GM19455 (cell line): ENCODE measurements around the gene HDGFL2.

Experiments
- ATAC-seq: cut with Tn5 transposase; IDR thresholded peaks from one replicate; pipeline ENCODE4 v1.9.1; 2021; ENCODE audit not compliant: unreplicated experiment

Gene HDGFL2

DNA sequence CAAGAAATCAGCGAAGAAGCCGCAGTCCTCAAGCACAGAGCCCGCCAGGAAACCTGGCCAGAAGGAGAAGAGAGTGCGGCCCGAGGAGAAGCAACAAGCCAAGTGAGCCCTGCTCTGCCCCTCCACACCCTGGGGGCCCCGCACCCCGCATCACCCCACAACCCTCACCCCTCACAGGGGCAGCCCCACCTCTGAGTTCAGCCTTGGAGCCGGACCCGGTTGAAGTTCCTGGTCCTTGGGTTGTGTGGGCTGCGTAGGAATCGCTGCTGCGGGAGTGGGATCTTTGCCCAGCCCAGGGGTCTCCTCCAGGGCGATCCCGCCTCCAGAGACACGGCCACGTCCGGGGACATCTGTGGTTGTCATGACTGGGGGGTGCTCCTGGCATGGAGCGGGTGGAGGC, 24.2 kb downstream of the HDGFL2 start:
- ATAC-seq = no peak

DNA sequence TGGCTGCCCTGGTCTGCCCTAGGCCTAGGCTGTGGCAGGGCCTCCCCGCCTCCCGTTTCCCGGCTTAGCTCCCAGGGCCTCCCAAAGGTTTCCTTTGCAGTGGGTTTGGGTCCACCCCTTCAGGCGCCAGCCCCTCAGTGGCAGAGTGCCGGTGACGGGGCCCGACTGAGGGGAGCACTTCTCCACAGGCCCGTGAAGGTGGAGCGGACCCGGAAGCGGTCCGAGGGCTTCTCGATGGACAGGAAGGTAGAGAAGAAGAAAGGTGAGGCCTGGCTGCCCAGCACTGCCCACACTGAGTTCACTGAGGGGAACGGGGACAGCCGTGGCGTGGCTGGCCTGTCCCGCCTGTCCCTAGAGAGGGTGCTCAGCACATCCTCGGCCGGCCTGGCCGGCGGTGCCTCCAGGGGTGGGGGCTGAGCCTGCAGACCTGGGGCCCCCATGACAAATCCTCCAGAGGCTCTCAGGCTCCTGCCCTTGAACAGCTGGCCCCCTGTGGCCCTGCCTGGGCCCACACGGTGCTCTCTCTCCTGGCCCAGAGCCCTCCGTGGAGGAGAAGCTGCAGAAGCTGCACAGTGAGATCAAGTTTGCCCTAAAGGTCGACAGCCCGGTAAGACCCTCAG, 25.8 kb downstream of the HDGFL2 start:
- no peak for ATAC-seq

DNA sequence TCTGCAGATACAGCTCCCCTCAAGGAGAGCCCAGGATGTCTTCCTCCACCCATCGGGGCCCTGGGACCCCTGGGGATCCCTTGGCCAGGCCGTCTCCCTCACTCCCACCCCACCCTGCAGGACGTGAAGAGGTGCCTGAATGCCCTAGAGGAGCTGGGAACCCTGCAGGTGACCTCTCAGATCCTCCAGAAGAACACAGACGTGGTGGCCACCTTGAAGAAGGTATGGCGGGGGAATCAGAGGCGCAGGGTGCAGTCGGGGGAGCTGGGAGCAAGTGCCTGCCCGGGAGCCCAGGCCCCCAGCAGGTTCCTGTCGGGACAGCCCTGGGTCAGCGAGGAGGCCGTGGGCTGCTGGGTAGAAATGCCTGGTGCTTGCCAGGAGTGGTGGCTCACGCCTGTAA, 26.6 kb downstream of the HDGFL2 start:
- no peak for ATAC-seq

DNA sequence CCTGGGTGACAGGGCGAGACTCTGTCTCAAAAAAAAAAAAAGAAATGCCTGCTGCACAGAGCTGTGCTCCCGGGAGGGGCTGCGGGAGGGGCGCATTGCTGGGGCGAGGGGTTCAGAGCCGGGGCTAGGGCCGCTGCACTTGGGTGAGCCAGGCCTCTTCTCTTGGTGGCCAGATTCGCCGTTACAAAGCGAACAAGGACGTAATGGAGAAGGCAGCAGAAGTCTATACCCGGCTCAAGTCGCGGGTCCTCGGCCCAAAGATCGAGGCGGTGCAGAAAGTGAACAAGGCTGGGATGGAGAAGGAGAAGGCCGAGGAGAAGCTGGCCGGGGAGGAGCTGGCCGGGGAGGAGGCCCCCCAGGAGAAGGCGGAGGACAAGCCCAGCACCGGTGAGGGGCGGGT, 27.2 kb downstream of the HDGFL2 start:
- ATAC-seq = no peak

DNA sequence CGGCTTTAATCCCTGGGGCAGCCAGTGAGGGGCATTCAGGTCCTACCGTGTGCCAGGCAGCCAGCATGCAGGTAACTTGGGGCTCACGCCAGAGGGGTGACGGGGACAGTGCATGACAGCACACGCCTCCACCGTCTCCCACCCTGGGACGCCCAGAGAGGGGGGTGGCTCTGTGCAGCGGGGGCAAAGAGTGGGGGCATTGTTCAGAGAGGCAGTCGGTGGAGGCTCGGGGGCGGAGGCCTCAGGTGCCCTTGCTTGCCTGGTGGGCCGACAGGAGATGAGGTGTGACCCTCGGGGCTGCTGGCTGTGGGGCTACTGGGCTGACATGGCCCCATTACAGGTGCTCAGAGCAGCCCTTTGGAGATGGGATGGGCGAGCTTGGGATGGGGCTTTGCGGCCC, 27.8 kb downstream of the HDGFL2 start:
- ATAC-seq = no peak

DNA sequence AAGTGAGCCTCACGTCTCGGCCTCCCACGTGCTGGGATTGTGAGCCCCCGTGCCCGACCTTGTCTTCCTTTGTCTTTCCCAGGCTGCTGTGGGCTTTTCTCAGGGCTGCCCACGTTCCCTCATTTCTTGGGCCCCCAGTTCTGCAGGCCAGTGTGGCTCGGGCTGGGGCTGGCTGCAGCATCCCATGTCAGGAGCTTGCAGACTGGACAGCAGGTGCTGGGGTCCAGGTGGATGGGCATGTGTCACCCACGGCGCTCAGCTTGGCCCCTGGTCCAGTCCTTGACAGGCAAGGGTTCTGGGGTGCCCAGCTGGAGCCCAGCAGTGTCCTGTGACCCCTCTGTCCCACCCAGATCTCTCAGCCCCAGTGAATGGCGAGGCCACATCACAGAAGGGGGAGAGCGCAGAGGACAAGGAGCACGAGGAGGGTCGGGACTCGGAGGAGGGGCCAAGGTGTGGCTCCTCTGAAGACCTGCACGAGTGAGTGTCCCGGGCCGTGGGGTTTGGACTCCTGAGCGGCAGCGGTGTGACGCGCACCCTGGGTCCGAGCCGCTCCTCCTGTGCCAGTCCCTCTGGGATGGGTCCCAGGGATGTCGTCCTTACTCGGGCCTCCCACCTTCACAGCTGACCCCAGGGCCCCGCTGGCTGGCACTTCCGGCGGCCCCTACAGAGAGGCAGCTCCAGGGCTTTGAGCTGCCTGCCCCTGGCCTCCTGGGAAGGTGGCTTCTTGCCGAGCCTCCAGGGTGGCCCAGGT, 28.9 kb downstream of the HDGFL2 start:
- ATAC-seq = no peak

DNA sequence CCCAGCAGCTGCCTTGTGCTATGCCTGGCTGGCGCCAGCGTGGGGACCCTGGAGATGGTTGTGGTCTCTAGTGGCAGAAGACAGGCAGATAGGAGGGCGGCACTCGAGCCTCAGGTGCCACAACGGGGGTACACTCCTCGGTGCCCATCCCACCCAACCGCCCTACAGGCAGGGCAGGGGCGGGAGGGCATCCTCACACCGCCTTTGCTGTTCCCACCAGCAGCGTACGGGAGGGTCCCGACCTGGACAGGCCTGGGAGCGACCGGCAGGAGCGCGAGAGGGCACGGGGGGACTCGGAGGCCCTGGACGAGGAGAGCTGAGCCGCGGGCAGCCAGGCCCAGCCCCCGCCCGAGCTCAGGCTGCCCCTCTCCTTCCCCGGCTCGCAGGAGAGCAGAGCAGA, 29.6 kb downstream of the HDGFL2 start:
- ATAC-seq = no peak

DNA sequence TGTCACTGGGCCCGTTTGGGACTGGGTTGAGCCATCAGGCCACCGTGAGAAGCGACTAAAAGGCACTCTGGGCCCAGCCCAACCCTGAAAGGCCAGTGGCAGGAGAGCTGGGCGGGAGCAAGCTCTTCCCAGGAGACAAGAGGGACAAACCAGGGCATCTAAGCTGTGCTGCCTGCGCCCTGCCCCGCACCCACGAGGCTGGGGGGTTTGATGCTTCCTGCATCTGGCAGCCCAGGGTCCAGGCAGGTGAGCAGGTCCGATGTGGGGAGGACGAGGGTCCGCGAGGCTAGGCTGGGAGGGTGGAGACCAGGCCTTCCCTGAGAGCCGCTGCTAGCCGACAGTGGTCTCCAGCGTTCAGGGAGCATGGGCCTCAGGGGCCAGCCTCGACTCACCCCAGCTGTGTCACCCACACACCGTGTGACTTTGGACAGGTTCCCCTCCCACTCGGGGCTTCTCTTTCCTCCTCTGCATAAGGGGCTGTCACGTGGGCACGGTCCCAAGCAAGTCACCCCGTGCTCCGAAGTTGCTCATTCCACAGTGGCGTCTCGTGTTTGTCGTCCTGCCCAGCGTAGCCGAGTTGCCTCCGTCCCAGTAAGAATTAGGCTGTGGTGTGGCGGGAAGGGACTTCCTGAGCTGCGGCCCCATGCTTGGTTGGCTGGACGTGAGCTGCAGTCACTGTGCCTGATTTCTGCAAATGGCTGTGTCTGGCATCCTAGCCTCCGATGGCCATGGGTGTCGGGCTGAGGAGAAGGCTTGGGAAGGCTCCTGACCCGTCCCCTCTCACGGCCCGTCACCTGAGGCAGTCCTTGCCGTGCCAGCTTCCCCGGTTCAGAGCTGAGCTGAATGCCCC, 30.4 kb downstream of the HDGFL2 start:
- ATAC-seq = no peak

DNA sequence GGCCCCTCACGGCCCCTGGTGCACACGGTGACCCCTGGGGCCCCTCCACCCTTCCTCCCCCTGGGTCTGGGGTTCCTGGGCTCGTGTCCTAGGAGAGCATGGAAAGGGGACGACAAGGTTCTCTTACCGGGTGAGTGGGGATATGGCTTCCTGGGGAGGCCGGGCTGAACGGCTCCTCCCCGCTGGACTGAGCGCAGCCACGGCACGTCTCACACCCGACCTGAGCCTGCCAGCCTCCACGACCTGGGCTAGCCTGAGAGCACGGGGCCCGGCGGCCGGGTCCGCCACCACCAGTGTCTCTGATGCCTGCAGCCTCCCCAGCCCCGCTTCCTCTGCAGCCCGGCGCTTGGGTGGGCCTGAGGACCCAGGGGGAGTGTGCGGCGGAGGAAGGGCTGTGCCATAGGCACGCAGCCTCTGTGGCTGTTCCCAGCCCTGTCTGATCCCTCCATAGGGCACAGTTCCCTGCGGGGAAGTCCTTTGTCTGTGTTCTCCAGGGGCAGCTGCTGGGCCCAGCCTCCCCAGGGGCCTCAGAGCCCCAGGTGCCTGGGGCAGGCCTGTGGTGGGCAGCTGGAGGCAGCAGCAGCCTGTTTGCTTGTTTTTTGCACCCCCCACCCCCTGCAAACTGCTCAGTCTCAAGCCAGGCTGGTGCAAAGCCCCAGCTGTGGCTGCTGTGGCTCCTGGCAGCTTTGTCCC, 31.2 kb downstream of the HDGFL2 start:
- no peak for ATAC-seq

DNA sequence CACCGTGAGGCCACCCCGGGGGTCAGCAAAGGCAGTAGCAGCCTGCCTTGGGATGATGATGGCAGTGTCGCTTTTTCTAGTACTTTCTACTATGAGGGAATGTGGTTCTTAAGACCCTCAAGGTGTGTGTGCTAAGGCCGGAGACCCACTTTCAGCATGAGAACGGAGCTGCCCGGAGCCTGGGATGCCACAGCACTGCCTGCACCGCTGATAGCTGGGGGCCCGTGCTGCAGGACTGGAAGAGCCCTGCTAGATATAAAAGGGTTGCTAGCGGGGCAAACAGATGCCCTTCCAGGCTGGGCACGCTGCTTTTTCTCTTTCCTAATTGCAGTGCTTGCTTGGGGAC, 31.7 kb downstream of the HDGFL2 start:
- ATAC-seq = no peak

DNA sequence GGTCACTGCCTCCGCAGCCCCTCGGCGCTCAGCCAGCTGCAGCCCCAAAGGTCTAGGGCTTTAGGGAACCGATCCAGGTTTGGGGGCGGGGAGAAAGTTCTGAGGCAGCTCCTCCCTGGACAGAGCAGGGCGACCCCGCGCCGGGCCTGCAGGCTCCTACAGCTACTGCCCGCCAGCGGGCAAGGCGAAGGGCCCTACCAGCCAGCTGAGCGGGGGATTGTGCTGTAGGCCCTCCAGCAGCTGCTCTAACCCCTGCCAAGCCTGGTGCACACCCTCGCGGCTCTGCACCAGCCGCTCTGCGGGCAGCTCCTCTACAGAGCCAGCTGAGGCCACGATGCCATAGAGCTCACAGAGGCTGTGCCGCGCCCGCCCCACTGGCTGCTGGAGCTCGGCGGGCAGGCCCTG, 32.2 kb downstream of the HDGFL2 start:
- ATAC-seq = no peak

DNA sequence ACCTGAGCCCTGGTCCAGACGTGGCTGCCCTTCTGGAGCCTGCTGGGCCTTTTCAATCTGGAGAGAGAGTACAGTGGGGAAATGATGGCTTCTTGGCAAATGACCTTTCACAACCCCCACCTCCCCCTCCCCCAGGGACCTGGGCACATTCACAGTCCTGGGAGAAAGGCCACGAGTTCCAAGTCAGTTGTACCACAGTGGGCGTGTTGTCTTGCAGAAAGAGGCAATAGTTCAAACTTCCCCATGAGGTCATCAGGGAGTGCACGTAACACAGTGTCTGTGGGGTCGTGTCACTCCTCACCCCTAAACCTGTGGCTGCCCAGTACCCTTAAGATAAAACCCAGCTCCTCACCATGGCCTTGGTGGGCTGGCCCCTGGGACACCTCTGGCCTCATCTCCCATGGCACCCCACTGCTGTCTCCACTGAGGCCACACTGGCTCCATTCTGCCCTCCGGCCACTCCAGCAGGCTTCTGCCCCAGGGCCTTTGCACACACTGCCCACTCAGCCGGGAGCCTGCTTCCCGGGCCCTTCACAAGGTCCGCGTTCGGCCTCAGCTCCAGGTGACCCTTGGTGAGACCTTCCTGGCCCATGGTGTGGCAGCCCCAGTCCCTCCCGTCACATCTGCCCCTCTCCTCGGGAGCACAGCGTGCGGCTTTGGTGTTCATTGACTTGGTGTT, 32.9 kb downstream of the HDGFL2 start:
- ATAC-seq = no peak

DNA sequence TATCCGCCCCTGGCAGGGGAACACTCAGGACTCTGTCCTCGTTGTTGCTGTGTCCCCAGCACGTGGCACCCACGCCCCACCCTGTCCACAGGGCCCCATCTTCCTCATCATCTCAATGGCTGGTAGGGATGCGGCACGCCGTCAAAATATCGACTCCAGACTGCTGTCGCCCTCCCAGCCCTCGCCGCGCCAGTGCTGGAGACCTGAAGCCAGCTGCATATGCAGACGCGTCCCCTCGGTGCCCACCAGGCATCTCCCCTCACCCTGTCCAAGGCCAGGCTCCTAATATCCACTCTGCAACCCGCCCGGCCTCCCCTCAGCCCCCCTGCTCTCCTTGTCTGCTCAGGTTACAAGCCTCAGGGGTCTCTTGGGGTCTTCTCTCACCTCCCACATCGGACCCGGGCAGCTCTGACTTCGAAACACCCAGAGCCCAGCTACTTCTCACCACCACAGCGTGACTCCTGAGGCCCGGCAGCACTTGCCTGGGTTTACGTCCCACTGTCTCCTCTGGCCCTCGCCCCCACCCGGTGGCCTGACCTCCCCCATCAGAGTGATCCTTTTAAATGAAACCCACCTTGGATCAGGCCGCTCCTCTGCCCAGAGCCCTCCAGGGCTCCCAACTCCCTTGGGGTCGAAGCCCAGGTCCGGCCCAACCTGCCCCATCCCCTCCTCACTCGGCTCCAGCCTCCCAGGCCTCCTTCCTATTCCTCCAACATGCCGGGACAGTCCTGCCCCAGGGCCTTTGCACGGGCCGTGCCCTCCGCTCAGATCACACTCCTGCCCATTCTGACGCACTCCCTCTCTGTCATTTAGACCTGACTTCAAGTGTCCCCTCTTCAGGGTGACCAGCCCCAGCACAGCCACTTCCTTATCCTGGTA, 33.7 kb downstream of the HDGFL2 start:
- no peak for ATAC-seq

DNA sequence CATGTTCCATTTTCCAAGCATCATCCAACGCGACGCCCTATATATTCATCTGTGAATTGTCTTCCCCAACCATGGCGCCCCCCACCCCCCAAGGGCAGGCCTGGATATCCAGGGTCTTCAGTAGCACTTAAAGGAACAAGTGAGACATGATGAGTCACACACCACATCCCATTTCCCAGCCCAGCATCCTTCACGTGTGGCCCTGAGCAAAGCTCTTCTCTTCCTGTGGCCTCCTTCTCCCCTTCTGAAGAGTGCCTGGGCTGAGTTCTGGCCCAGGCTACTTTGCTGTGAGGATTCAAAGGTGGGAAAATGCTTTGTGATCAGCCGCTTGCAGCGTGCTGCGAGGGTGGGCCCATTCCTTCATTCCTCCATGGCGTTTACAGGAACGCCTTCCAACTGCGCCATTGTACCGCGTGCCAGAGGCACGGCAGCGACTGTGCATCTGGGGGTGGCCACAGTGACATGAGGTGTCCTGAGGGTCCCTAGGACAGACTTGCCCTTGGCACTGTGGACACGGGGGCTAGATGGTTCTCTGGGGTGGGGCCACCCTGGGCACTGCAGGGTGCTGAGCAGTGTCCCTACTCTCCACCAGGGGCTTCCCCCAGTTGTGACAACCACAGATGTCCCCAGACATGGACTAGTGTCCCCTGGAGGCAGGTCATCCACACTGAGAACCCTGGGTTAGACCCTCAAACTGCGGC, 34.5 kb downstream of the HDGFL2 start:
- ATAC-seq = no peak

DNA sequence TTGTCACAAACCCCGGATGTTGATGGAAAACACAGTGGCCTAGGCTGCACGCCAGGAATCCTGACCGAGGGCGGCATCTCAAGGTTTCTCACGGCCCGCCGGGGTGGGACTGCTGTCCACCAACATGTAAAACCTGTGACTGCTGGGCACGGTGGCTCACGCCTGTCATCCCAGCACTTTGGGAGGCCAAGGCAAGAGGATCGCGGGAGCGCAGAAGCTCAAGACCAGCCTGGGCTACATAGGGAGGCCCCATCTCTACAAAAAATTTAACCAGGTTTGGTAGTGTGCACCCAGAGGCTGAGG, 35.0 kb downstream of the HDGFL2 start:
- no peak for ATAC-seq

DNA sequence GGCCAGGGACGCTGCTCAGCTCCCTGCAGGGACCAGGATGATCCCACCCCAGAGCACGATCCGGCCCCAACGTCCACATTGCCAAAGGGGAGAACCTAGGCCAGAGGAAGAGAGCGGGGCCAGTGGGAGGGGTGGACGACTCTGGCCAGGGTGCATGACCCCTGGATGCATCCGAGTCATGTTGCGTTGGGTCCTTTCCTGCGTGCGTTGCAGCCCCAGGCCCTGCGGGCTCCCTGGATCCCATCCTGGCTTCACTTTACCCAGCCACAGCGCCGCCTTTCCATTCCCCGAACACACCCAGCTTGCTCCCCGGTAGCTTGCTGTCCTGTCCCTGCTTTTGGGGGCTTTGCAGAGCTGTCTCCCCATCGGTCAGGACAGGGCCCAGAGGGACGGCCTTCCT, 35.7 kb downstream of the HDGFL2 start:
- ATAC-seq = no peak

DNA sequence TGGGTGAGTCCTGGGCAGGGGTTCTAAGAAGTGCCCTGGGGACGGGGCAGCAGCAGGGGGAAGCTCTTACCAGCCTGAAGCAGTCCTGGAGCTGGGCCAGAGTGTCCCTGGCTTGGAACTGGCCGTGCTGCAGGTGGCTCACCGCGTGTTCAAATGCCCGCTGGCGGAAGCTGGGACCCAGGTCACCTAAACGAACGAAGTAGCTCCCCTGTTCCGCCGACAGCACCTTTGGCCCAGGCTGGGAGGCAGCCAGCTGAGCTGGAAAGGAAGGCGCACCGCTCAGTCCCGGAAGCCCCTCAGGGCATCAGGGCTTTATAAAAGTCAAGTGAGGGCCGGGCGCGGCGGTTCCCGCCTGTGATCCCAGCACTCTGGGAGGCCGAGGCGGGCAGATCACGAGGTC, 36.6 kb downstream of the HDGFL2 start:
- ATAC-seq = no peak

DNA sequence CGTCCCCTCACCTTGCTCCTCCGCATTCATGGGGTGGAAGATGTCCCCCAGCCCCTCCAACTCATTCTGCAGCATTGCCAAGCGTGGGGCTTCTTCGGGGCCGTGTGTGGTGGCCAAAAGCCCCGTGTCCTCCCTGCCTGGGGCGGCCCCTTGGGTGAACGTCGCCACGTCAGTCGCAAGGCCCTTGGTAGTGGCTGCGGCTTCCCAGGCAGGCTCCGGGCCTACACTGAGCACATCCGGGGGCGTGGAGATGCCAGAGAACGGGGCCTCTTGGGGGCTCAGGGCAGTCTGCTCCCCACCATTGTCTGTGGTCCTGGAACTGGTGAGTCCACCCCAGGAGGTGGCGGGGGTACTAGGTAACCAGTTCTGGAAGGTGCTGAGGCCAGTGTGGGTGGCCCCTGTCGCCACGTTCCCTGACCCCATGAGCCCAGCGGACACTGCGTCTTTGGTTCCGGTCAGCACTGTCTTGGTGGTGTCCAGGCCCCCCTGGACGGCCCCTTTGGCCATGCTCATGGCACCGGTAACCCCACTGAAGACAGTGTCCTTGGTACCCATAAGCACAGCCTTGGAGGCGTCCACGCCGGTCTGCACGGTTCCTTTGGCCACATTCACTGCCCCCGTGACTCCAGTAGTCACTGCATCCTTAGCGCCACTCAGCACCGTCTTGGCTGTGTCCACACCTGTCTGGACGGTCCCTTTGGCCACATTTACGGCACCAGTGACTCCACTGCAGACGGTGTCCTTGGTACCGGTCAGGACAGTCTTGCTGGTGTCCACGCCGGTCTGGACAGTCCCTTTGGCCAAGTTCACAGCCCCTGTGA, 38.5 kb downstream of the HDGFL2 start:
- ATAC-seq = no peak
